ENCODE data around the gene TERB2. TPM values are rescaled to one million over a fixed set of nuclear protein-coding genes. Genes with fewer than 3 reads are reported as not detected.
"Not testable (repeated sequence)": the region's sequence is repeated elsewhere in the genome, so short reads cannot be mapped to it uniquely, and the experiment has no call there.

TERB2 gene
- total and polyA plus RNA-seq, 9 donors: 0.21 TPM; not detected in 8

DNA sequence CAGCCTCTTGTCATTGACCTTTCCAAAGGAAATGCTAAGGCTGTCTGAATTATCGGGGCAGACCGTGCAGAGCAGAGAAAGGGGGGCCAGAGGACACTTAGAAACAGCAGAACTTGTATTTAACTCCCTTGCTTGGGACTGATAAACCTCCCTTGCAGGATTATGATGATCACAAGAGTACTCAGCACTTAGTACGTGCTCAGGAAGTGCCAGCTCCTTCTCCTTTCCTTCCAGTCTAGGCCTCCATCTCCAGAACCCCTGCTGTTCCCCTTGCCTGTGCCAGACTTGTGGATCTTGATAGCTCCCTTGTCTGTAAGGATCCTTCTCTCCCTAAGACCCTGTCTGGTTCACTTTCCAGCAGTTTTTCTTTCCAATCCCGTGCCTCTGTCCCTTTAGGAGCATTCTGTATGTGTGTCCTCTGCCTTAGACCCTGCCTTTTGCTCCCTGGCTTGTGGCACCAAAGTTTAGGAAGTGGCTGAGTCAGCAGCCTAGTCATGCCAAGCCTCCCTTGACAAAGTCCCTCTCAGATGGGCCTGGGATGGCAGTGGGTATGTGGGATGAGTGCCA is 67.3 kb downstream of the TERB2 start:
- DNase-seq: no peak
- Histone ChIP-seq H3K27ac (ENCODE audit: low read length) (no peak overlapping the region), H3K36me3 (ENCODE audit: control insufficient read depth, insufficient read depth, low read length) (no peaks in the 10 kb centered on the region), H3K9me3 (replicated peaks; ENCODE audit: control insufficient read depth, low read depth, low read length) (no peaks in the 10 kb centered on the region), H3K27me3 (ENCODE audit: control insufficient read depth, insufficient read depth, low read length) (no peaks in the 10 kb centered on the region), H3K4me1 (ENCODE audit: control insufficient read depth, insufficient read depth, low read length) (peaks cover 14% of the 10 kb centered on the region), H3K4me3 (ENCODE audit: low read length) (peak overlapping the region; percentile 66)
- WGBS (ENCODE audit: insufficient coverage): 0% methylated on average over 3 of the region's 4 CpGs

GRCh38 chr15:45024649-45025048 is 68.2 kb downstream of the TERB2 start:
- not testable (repeated sequence) for H3K36me3 ChIP-seq (ENCODE audit: control insufficient read depth, insufficient read depth, low read length); H3K9me3 ChIP-seq (replicated peaks; ENCODE audit: control insufficient read depth, low read depth, low read length); H3K27me3 ChIP-seq (ENCODE audit: control insufficient read depth, insufficient read depth, low read length); H3K4me3 ChIP-seq (ENCODE audit: low read length); DNase-seq; H3K27ac ChIP-seq (ENCODE audit: low read length)
- peaks cover 14% of the 10 kb centered on the region for H3K4me1 ChIP-seq (ENCODE audit: control insufficient read depth, insufficient read depth, low read length)
- 60% methylated on average over 1 of the region's 3 CpGs for WGBS (ENCODE audit: insufficient coverage)

DNA sequence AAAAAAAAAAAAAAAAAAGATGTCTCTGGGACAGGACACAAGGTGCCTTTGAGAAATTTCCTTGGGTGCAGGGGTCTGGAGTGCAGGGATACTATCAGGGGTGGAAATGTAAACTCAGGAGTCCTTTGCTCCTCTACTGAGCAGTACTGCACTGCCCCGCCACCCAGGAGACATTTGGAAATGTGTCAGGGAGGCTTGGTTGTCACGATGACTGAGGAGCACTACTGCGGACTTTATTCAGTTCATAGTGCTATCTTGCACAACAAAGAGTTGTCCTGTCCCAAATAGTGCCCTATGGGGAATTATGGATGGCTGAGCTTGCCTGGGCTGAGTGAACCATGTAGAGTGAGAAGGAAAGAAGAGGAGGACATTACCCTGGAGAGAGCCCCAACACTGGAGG is 69.1 kb downstream of the TERB2 start:
- not testable (repeated sequence) for H3K27ac ChIP-seq (ENCODE audit: low read length); DNase-seq; H3K4me3 ChIP-seq (ENCODE audit: low read length); H3K27me3 ChIP-seq (ENCODE audit: control insufficient read depth, insufficient read depth, low read length); H3K36me3 ChIP-seq (ENCODE audit: control insufficient read depth, insufficient read depth, low read length); H3K9me3 ChIP-seq (replicated peaks; ENCODE audit: control insufficient read depth, low read depth, low read length)
- peaks cover 14% of the 10 kb centered on the region for H3K4me1 ChIP-seq (ENCODE audit: control insufficient read depth, insufficient read depth, low read length)
- WGBS (ENCODE audit: insufficient coverage): 94% methylated on average over 3 of the region's 3 CpGs

DNA sequence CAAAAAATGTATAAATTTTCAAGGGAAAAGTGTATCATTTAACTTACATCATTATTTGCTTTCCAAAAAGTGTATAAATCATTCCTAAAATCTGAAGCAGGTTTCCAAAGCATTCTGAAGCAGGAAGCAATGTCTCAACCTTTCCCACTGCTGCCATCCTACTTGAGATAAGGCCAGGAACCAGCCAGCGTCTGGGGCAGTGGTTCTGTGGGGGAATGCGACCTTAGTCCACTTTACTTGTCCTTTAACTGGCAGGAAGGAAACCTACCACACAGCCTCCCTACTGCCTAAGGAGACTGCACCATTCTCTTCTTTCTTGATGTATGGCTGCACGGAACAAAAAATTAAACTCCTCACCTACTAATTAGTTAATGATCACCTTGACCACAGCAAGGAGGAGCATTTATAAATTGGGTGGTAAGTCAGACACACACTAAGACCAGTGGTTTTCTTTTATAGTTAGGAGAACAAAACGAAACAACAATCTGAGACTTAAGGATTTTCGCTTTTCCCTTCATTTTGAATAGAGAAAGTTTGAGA is 70.2 kb downstream of the TERB2 start:
- DNase-seq: no peak
- 100% methylated on average over 2 of the region's 5 CpGs for WGBS (ENCODE audit: insufficient coverage)
- no peaks in the 10 kb centered on the region for H3K27me3 ChIP-seq (ENCODE audit: control insufficient read depth, insufficient read depth, low read length)

GRCh38 chr15:45027220-45027619 is 70.7 kb downstream of the TERB2 start:
- Histone ChIP-seq H3K27me3 (ENCODE audit: control insufficient read depth, insufficient read depth, low read length) (no peaks in the 10 kb centered on the region), H3K9me3 (replicated peaks; ENCODE audit: control insufficient read depth, low read depth, low read length) (no peaks in the 10 kb centered on the region), H3K36me3 (ENCODE audit: control insufficient read depth, insufficient read depth, low read length) (no peaks in the 10 kb centered on the region), H3K4me3 (ENCODE audit: low read length) (no peak overlapping the region), H3K27ac (ENCODE audit: low read length) (no peak overlapping the region), H3K4me1 (ENCODE audit: control insufficient read depth, insufficient read depth, low read length) (peaks cover 13% of the 10 kb centered on the region)
- DNase-seq: no peak
- 80% methylated on average over 1 of the region's 4 CpGs for WGBS (ENCODE audit: insufficient coverage)

More for the DNA sequence above, 70.2 kb downstream of the TERB2 start:
- Histone ChIP-seq H3K4me1 (ENCODE audit: control insufficient read depth, insufficient read depth, low read length) (peaks cover 14% of the 10 kb centered on the region), H3K9me3 (replicated peaks; ENCODE audit: control insufficient read depth, low read depth, low read length) (no peaks in the 10 kb centered on the region), H3K4me3 (ENCODE audit: low read length) (no peak overlapping the region), H3K27ac (ENCODE audit: low read length) (no peak overlapping the region), H3K36me3 (ENCODE audit: control insufficient read depth, insufficient read depth, low read length) (no peaks in the 10 kb centered on the region)

Other genes starting within 250 kb of the TERB2 start
- gene PATL2, start 245.4 kb upstream of the TERB2 start, total RNA-seq: 0.66 TPM
- 1 to 10 TPM in 2 of 8 donors, under 1 TPM in 6; 0.58 to 1.2 (median 0.93) TPM for gene PATL2, start 245.4 kb upstream of the TERB2 start, polyA plus RNA-seq (ENCODE audit: insufficient read depth in 1 of 8, insufficient read length in 8 of 8, low replicate concordance in 1 of 8)
- gene B2M, start 245.2 kb upstream of the TERB2 start, total RNA-seq: 834 TPM
- 100 to 1,000 TPM; 469 to 791 (median 629) TPM for gene B2M, start 245.2 kb upstream of the TERB2 start, polyA plus RNA-seq (ENCODE audit: insufficient read depth in 1 of 8, insufficient read length in 8 of 8, low replicate concordance in 1 of 8)
- 16.1 TPM for gene TRIM69, start 220.2 kb upstream of the TERB2 start, total RNA-seq
- 10 to 100 TPM; 14.6 to 28.2 (median 23.0) TPM for gene TRIM69, start 220.2 kb upstream of the TERB2 start, polyA plus RNA-seq (ENCODE audit: insufficient read depth in 1 of 8, insufficient read length in 8 of 8, low replicate concordance in 1 of 8)
- 8.7 TPM for gene SORD, start 66.5 kb downstream of the TERB2 start, total RNA-seq
- 10 to 100 TPM in 1 of 8 donors, 1 to 10 TPM in 7; 6.3 to 11.8 (median 8.1) TPM for gene SORD, start 66.5 kb downstream of the TERB2 start, polyA plus RNA-seq (ENCODE audit: insufficient read depth in 1 of 8, insufficient read length in 8 of 8, low replicate concordance in 1 of 8)
- gene DUOX2, start 157.5 kb downstream of the TERB2 start, total RNA-seq: 0.04 TPM
- gene DUOX2, start 157.5 kb downstream of the TERB2 start, polyA plus RNA-seq (ENCODE audit: insufficient read depth in 1 of 8, insufficient read length in 8 of 8, low replicate concordance in 1 of 8): under 1 TPM in 5 of 8 donors, not detected in 3; 0.03 to 0.38 (median 0.15) TPM
- not detected for gene DUOXA2, start 157.6 kb downstream of the TERB2 start, total RNA-seq
- not detected for gene DUOXA2, start 157.6 kb downstream of the TERB2 start, polyA plus RNA-seq (ENCODE audit: insufficient read depth in 1 of 8, insufficient read length in 8 of 8, low replicate concordance in 1 of 8)
- 0.18 TPM for gene DUOXA1, start 173.2 kb downstream of the TERB2 start, total RNA-seq
- gene DUOXA1, start 173.2 kb downstream of the TERB2 start, polyA plus RNA-seq (ENCODE audit: insufficient read depth in 1 of 8, insufficient read length in 8 of 8, low replicate concordance in 1 of 8): 1 to 10 TPM in 1 of 8 donors, under 1 TPM in 4, not detected in 3; 0.10 to 2.4 (median 0.39) TPM
- 0.04 TPM for gene DUOX1, start 173.3 kb downstream of the TERB2 start, total RNA-seq
- gene DUOX1, start 173.3 kb downstream of the TERB2 start, polyA plus RNA-seq (ENCODE audit: insufficient read depth in 1 of 8, insufficient read length in 8 of 8, low replicate concordance in 1 of 8): 1 to 10 TPM in 5 of 8 donors, under 1 TPM in 3; 0.87 to 3.2 (median 1.6) TPM
- 8.6 TPM for gene SHF, start 231.3 kb downstream of the TERB2 start, total RNA-seq
- gene SHF, start 231.3 kb downstream of the TERB2 start, polyA plus RNA-seq (ENCODE audit: insufficient read depth in 1 of 8, insufficient read length in 8 of 8, low replicate concordance in 1 of 8): 10 to 100 TPM in 4 of 8 donors, 1 to 10 TPM in 4; 7.8 to 13.3 (median 10.0) TPM

Data from muscle of leg (tissue), 11 donors.